Activated CD8-positive, alpha-beta memory T cell treated with anti-CD3 and anti-CD28 coated beads for 1 hour (primary cell): Measurements from ENCODE around the gene MAST2.

Experiments
- DNase-seq, 2 donors: peaks; one replicate each; pipeline ENCODE4 v3.0.0-alpha.2; 2020; ENCODE audit warnings: low read depth in 1 of 2; ENCODE audit errors: extremely low read depth in 1 of 2

Gene MAST2

DNA sequence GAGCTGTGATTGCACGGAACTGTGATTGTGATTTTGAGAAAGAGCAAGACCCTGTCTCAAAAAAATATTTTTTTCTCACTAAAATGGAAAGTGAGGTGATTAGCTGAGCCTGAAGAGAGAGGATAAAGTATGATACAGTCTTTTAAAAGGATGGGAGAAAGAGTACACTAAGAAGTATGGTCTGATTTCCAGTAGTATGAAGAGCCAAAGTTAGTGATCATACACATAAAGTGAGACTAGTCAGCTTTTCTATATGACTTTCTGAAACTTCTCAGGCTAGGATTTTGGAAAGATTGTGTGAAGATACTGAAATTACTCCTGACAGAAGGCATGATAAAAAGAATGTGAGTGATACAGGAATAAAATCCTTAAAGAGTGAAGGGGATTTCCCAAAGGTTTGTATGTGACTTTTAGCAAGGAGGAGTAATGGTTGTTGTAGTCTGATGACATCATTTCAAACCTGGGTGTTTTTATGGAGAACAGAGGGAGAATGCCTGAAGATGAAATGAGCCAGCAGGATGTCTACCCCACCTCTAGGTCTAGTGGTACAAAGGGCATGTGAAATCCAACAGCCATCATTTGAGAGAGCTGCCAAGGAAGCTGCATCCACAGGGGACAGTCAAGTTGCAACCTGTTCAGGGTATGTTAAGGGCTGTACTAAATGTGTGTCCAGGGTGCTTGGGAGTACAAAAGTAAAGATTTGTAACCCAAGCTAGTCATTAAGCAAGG, 171.3 kb downstream of the MAST2 start:
- DNase-seq: no peak

DNA sequence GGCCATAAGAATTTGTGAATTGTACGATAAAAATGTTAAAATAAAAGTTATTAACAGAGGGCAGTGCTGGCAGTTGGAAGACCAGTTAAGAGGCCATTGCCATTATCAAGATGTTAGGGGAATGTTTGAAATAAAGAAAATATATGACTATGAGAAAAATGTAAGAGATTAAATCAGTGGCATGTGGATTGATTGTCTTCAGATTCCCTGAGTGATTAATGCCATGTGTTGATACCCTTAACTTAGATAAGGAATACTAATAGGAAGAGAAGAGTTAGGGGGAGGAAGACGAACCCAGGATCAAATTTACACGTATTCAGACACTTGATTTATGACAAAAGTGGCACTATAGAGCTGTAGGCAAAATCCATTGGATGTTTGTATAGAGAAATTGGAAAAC, 173.2 kb downstream of the MAST2 start:
- DNase-seq: no peak

DNA sequence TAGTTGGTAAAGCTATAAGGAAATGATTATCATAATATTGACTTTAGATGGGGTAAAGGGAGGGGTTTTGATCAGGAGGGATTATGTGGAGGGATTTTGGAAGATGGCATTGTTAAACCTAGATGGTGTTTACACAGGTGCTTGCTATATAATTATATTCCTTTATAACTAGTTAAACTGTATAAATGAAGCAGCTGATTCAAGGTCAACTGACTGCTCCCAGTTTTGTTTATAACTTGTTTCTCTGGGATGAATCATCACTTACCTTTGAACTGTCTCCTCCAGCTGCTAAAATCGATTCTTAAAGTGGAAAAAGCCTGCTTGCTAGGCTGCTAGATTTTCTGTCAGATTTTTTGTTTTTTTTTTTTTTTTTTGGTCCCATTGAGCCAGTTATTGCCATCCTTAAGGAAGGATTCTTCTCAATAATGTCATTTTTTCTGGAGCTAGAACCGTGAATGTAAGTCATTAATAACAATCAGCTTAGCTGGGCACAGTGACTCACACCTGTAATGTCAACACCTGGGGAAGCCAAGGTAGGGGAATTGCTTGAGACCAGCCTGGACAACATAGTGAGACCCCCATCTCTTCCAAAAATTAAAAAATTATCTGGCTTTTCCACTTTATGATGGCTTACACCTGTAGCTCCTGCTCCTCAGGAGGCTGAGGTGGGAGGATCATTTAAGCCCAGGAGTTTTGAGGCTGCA, 175.8 kb downstream of the MAST2 start:
- DNase-seq: no peak

DNA sequence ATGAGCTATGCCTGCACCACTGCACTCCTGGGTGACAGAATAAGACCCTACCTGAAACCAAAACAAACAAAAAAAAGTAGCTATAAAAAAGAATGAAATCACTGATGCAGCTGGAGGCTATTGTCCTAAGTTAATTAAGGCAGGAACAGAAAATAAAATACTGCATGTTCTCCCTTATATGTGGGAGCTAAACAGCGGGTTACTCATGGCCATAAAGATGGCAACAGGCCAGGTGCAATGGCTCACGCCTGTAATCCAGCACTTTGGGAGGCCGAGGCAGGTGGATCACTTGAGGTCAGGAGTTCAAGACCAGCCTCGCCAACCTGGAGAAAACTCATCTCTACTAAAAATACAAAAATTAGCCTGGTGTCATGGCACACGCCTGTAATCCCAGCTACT, 176.4 kb downstream of the MAST2 start:
- no peak for DNase-seq

DNA sequence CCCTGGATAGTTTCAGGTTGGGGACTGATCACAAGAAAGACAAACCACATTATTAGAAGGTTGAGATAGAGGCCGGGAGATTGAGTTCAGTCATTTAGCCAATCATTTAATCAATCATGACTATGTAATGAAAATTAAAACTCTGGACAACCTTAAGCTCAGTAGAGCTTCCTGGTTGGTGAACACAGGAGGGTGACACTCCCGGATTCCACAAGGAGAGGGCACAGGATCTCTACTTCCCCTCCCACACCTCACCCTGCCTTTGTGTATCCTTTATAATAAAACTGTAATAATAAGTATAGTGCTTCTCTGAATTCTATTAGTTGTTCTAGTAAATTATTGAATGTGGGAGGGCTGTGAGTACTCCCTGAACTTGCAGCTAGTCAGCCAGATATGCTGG, 178.9 kb downstream of the MAST2 start:
- DNase-seq: no peak

DNA sequence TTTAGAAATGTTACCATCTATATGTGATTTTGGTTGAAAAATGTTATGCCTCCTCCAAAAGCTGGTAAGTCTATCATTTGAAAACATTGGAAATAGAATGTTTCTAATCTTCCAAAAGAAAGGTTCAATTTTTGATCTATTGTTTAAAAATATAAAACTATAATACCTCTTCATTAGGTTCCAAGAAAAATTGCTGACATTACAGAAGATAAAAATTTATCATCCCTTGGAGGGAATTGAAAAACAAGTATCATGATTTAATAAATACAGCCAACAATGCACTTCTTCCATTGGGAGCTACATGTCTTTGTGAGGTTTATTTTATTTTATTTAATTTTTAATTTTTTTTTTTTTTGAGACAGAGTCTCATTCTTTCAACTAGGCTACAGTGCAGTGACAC, 180.6 kb downstream of the MAST2 start:
- no peak for DNase-seq

DNA sequence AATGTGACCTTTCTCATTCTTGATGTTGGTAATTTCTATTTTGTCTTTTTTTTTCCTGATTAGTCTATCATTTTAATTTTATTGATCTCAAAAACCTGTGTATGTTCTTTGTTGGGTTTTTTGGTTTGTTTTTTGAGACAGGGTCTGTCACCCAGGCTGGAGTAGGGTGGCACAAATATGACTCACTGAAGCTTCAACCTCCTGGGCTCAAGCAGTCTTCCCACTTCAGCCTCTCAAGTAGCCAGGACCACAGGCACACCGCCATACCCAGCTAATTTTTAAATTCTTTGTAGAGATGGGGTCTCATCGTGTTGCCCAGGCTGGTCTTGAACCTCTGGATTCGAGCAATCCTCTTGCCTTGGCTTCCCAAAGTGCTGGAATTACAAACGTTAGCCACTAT, 183.8 kb downstream of the MAST2 start:
- DNase-seq: no peak

DNA sequence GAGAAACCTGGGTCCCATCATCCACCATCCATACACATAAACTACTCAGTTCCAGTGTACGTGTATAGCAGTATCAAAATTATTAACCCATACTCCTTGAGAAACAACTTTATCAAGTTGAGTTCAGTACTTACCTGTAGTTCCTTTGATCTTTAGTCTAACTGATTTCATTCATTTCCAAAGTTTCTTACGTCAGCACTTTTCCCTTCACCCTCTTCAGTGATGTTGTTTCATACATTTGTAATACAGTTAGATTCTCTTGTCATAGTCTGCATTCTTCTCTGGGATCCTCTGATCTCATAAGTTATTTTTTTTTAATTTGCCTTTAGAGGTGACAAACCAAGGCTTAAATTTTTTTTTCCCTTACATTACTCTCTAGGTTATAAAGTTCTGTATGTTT, 185.8 kb downstream of the MAST2 start:
- DNase-seq: no peak

DNA sequence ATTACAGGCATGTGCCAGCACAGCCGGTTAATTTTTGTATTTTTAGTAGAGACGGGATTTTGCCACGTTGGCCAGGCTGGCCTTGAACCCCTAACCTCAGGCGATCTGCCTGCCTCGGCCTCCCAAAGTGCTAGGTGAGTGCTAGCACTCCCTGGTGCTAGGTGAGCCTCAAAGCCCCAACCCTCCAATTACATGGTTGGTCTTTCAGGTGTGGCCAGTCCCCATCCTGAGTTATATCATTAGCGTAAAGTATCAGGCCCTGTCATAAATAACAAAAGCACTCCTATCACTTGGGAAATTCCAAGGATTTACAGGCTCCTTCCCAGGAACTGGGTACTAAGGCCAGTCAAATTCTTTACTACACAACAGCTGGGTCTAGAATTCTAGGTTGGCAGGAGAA, 191.0 kb downstream of the MAST2 start:
- no peak for DNase-seq

DNA sequence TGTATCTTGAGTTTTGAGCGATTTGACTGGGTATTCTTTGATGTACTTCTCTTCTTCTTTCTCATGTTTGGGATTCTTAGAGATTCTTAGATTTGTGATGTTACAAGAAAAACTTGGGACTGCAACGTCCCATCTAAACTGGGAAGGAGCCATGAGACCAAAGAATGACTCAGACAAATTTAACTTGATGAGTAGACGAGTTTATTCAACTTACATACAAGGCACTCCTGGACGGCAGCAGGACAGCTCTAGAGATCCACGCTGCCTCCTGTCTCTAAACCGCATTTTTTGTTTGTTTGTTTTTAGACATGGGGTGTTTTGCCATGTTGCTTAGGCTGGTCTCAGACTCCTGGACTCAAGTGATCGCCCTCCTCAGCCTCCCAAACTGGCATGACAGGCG, 191.9 kb downstream of the MAST2 start:
- no peak for DNase-seq

DNA sequence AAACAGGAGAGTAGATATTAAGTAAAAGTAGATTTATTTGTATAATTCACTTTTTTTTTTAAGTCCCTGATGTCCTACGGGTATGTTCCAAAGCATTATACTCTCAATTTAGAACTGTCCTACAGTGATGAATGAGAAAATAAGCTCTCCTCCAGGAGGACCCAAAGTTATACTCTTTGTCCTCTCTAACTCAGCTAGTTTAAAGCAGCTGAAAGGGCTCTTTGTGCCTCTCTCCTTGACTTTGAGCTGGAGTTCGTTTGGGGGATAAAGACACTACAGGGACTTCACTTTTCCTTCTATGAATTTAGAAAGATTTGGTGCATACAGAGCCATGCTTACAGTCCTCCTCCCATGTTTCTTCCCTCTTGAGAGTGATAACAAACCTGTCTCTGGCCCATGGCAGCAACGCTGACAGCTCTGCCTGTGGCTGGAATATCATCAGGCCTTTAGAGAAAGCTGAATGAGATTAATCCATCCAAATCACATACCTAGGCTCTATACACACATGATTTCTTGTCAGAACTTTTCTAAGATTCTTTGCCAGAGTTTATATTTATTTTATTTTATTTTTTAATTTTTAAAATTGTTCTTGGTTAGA, 194.7 kb downstream of the MAST2 start:
- DNase-seq: no peak

DNA sequence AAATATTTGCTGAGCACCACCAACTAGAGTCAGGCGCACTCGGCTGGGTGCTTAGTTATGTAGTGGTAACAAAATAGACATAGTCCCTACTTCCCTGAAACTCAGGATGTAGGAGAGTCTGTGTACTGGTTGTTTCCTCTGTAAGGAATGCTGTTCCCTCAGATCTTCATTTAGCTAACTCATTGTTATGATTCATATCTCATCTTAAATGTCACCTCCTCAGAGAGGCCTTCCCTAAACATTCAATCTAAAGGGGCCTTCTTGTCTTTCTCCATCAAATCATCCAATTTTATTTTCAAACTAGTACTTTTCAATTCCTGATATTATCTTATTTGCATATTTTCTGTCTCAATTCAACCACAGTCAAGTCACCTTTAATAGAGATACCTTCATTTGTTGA, 196.1 kb downstream of the MAST2 start:
- DNase-seq: no peak

DNA sequence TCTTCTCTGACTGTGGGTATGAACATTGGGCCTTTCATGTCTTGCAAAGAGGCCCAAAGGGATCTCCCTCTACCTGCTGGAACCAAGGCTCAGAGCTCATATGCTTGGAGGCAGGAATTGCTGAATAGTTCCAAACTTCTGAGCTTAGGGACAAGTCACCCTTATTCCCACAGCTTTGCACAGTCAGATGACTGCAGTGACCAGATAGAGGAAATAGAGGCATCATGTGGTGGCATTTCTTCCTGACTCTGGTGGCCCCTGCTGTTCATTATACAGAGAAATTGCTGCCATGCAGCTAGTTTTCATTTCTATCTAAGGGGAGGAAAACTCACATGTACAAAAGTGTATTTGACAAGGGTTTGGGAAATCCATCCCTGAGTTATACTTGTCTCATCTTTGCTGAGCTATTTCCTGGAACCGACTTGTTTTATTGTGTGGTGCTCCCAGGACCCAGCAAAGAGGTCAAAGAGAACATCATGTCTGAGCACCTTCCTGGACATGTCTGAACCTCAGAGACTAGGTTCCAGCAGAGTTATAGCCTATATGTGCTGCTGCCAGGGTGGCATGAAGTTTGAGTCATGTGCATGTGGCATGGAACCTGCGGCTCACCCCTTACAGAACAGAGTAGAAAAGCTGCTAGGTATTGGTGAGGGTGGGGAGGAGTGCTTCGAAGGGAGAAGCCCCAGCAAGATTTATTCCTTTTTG, 197.8 kb downstream of the MAST2 start:
- no peak for DNase-seq

DNA sequence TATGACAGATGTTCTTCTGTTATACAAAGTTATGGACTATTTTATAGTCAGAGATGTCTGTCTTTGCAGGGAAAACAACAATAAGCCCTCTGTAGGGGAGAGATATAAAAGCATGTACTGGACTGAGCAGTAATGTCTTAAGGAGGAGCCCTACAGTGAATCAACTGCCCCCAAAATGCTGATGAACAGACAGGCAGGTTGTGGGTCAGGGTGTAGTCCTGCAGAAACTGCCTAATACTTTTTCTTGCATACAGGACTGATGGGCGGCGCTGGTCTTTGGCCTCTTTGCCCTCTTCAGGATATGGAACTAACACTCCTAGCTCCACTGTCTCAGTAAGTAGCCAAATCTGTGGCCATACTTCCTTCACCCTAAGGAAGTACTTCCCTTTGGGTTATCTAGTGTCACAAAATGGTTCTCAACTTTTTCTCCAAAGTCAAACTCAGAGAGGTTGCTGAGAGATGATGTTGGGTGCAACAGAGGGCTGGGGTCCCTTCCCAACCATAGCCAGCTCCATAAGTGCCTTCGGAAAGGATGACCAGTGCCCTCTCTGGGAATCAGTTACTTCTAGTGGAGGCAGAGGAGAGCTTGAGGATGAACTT, 199.2 kb downstream of the MAST2 start:
- DNase-seq: no peak

DNA sequence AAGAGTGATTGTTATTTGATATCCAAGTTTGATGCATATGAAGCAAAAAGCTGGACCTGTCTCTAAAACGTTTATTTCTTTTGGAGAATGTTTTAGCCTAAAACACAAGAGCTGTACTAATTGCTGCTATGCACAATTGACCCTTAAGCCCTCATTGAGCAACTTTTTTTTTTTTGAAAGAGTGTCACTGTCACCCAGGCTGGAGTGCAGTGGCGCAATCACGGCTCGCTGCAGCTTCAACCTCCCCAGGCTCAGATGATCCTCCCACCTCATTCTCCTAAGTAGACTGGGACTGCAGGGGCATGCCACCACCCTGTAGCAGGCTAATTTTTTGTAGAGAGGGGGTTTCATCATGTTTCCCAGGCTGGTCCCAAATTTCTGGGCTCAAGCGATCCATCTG, 199.9 kb downstream of the MAST2 start:
- DNase-seq: no peak

DNA sequence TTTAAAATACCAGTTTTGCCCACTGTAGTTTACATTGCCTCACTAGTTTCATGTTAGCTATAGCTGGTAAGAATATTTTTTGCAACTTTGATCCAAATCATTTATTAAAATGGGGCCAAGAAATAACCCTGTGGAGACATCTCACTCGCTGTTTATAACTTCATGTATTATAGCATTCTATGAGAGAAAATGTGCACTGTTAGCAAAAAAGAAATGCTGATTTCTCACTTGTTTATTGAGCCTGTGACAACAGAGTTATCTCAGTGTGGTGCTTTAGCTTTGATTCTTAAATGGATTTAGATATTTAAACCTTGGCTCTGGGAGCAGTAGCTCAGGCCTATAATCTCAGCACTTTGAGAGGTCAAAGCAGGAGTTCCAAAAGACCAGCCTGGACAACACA, 201.1 kb downstream of the MAST2 start:
- no peak for DNase-seq

DNA sequence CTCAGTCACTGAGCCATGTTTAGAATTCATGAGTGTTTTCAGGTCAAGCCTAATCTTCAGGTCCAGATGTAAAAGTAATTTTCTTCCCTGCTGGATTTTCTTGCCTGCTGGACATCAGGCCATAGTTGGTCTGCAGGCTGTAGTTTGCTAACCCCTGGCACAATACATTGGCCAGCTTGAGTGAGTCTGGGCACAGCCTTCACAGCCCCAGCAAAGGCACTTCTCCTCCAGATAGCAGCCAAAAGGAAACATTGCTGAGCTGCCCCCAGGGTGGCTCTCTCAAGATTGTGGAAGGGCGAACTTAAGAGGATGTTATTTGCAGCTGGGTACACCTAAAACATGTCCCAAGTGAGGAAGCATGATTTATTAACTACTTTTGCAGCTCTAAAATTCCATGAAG, 202.2 kb downstream of the MAST2 start:
- DNase-seq: no peak

DNA sequence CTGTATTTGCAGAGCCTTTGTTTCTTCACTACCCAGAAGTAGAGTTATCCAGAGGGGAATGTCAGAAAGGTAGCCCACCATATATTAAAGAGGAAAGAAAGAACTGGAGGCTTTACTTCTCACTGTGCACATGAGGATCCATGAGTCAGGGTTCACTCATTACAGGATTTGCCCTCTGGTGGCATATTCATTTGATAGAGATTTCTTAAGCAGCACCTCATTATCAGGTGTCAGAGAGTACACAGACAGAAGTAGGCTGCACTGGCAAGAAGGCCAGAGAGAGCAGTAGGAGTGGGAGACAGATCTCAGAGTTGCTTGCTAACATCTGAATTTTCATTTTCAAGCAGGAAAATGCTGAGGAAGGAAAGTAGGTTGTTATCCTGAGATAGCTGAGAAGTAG, 205.2 kb downstream of the MAST2 start:
- no peak for DNase-seq

DNA sequence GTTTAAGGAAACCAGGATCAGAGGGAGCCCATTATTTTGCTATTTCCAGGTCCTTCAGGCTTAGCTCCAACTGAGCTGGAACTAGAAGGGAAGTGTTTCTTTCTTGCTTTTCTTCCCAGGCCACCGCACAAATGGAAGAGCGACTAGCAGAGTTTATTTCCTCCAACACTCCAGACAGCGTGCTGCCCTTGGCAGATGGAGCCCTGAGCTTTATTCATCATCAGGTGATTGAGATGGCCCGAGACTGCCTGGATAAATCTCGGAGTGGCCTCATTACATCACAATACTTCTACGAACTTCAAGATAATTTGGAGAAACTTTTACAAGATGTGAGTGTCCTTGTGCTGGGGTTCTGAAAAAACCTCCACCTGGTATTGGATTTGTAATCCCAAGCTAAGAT, 207.2 kb downstream of the MAST2 start:
- DNase-seq: no peak

DNA sequence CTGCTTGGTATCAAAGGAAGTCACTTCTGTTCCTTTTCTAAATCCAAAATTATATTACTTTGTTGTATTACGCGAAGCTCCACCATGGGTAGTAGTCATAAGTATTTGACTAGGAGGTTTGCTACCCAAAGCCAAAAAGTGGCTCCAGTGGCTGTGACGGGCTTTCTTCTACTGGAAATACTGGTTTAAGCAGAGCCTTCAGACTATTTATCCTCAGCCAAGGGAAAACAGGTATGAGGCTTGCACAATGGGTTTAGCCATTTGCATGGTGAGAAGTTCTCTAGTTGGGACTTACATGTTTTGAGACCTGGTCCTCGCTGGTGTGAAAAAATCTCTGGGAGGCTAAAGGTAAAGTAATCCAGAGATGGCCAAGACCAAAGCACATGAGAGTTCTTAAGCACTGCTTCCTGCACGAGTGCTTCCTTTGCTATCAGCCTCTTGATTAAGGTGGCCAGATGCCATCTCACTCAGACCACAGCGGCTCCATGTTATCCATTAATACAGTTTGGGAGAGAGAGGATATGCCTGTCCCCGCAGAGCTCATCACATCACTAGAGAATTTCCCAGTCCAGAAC, 207.8 kb downstream of the MAST2 start:
- no peak for DNase-seq

DNA sequence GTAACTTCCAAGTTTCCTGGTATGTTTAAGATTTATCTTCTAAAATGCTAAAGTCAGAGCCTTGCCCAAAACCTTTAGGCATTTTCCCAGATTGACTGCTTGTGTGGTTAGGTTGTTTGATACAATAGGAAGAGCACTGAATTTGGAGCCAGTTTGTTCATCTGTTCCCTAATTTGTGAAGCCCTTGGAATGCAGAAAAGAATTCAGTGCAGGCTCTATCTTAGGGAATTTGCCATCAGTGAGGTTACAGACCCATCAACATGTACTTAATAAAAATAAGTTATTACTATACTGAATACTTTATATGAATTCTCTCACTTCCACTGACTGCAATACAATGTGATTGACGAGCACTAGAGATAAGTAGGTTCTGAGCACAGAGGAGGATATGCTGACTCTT, 208.8 kb downstream of the MAST2 start:
- DNase-seq: no peak
